Measurements from ENCODE around the gene TSC22D3. TPM values are rescaled to one million over a fixed set of nuclear protein-coding genes. Genes with fewer than 3 reads are reported as not detected.
A peak's percentile ranks its signal among the peaks of the same experiment; 100 is the strongest.

TSC22D3 gene
- total and polyA plus RNA-seq, 4 donors, result 117 to 447 (median 303) TPM

DNA sequence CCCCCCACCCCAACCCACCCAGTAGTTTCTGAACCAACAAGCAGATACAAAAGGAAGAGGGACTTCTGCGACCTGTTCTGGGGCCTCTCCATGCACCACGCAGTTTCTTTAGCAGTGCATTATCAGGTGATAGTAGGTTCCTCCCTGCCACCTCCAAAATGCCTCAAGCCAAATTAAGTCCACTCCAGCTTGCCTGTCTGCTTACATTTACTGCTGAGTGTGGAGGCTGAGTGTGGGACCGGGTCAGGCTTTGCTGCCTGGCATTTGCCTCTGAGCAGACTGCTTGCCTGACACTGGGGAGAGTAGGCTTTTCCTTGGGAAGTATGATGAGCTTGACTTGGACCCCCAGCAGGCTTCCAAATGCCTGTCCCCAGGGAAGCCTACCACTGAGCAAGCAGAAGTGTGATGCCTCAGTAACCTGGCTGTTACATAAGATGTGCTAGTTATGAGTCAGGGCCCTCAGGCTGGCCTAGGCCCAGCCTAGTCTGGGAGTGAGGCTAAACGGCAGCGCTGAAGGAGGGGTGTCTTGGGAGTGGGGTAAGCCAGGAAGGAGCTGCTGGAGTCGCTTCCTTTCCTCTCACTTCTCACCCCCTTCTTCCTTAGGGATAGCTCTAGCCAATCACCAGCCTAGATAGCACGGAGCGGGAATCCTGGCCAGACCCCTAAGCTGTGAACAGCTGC lies 9.0 kb downstream of the TSC22D3 start:
- Histone ChIP-seq H3K9ac (ENCODE audit: insufficient read depth in 1 of 2, low read length in 2 of 2) (no peak overlapping the region), H3K27me3 (ENCODE audit: control insufficient read depth in 3 of 3, insufficient read depth in 3 of 3, low read length in 2 of 3) (peaks cover 0 to 35% (median 13%) of the 10 kb centered on the region in 3 donors), H3K27ac (ENCODE audit: low read depth in 1 of 2, low read length in 1 of 2) (no peak overlapping the region), H3K36me3 (ENCODE audit: control insufficient read depth in 4 of 4, insufficient read depth in 4 of 4, low read length in 4 of 4) (no peaks in the 10 kb centered on the region), H3K4me1 (ENCODE audit: control insufficient read depth in 5 of 5, insufficient read depth in 5 of 5, low read length in 5 of 5) (peaks cover 1 to 5% (median 4%) of the 10 kb centered on the region in 5 donors), H3K9me3 (ENCODE audit: control insufficient read depth in 4 of 4, insufficient read depth in 3 of 4, low read length in 3 of 4) (no peaks in the 10 kb centered on the region), H3K4me3 (no peak overlapping the region)
- 69 to 97% methylated on average over 8 of the region's 8 CpGs for WGBS, 2 donors
- DNase-seq (peak; percentile 65 to 91 (median 79)), ATAC-seq (ENCODE audit: insufficient read depth, low FRiP score) (peak; percentile 54)
- TF ChIP-seq, protein P1, sequence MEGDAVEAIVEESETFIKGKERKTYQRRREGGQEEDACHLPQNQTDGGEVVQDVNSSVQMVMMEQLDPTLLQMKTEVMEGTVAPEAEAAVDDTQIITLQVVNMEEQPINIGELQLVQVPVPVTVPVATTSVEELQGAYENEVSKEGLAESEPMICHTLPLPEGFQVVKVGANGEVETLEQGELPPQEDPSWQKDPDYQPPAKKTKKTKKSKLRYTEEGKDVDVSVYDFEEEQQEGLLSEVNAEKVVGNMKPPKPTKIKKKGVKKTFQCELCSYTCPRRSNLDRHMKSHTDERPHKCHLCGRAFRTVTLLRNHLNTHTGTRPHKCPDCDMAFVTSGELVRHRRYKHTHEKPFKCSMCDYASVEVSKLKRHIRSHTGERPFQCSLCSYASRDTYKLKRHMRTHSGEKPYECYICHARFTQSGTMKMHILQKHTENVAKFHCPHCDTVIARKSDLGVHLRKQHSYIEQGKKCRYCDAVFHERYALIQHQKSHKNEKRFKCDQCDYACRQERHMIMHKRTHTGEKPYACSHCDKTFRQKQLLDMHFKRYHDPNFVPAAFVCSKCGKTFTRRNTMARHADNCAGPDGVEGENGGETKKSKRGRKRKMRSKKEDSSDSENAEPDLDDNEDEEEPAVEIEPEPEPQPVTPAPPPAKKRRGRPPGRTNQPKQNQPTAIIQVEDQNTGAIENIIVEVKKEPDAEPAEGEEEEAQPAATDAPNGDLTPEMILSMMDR (IDR thresholded peaks at IDR 0.05; ENCODE audit: control extremely low read depth, extremely low read depth), result no peak

DNA sequence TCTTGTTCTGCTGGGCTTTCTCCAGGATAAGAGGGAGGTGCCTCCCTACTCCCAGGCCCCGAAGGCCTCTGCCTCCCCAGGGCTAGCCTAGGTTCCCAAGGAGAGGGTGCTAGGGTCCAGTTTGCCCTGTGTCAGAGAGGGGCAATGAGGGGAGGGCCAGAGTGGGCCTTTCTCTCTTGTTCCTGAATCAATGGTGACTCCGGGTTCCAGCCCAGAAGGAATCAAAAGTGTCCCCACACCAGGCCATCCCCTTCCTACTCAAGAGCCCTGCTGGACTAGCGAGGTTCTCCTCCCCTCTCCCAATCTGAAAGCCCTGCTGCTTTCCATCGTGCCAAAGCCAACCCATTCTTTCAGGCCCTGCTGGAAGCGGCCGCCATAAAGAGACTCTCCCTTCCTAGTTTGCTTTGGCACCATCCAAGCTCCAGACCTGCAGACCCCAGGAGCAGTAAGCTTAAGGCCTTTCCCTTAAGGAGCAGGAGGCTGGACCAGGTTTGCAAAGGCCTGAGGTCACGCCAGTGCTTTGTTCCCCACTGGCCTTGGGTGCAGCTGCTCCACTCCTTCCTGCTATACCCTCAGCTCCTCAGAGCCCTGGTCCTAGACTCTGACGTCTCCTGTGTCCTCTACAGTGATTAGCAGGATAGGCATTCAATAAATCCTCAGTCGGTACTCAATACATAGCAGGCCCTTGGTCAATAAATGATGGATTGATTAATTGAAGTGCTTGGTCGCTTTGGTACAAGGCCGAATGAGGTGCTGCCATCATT lies 10.6 kb downstream of the TSC22D3 start:
- TF ChIP-seq, protein P1 (IDR thresholded peaks at IDR 0.05; ENCODE audit: control extremely low read depth, extremely low read depth), result no peak
- H3K27me3 ChIP-seq (ENCODE audit: control insufficient read depth in 3 of 3, insufficient read depth in 3 of 3, low read length in 2 of 3), result peaks cover 0 to 37% (median 16%) of the 10 kb centered on the region in 3 donors
- H3K9ac ChIP-seq (ENCODE audit: insufficient read depth in 1 of 2, low read length in 2 of 2), result no peak overlapping the region
- H3K4me3 ChIP-seq, result no peak overlapping the region
- ATAC-seq (ENCODE audit: insufficient read depth, low FRiP score) (no peak), DNase-seq (no peak)
- no peaks in the 10 kb centered on the region for H3K36me3 ChIP-seq (ENCODE audit: control insufficient read depth in 4 of 4, insufficient read depth in 4 of 4, low read length in 4 of 4)
- H3K9me3 ChIP-seq (ENCODE audit: control insufficient read depth in 4 of 4, insufficient read depth in 3 of 4, low read length in 3 of 4), result no peaks in the 10 kb centered on the region
- peaks cover 1 to 6% (median 4%) of the 10 kb centered on the region in 5 donors for H3K4me1 ChIP-seq (ENCODE audit: control insufficient read depth in 5 of 5, insufficient read depth in 5 of 5, low read length in 5 of 5)
- 81 to 97% methylated on average over 11 of the region's 11 CpGs for WGBS, 2 donors
- H3K27ac ChIP-seq (ENCODE audit: low read depth in 1 of 2, low read length in 1 of 2), result no peak overlapping the region

DNA sequence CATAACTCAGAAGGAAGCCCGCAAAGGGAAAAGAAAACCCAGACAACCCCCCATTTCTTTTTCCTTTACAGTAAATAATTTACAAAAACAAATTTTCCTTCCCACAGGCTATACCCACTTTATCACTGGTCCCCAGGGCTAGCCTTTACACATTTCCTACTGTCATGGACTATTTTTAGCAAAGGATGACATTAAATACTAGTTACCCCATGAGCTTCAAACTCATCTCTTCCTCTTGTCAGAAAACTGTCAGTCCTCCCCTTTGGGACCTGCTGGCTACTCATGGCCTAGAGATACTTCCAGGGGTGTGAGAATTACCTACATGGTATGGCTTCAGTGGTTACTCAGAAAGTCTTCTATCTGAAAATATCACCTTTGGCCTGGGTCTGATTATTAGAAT lies 11.9 kb downstream of the TSC22D3 start:
- 76 to 100% methylated on average over 1 of the region's 1 CpG for WGBS, 2 donors
- TF ChIP-seq, protein P1 (IDR thresholded peaks at IDR 0.05; ENCODE audit: control extremely low read depth, extremely low read depth), result no peak
- no peak for ATAC-seq (ENCODE audit: insufficient read depth, low FRiP score)

More for the DNA sequence above, 11.9 kb downstream of the TSC22D3 start:
- Histone ChIP-seq H3K27ac (ENCODE audit: low read depth in 1 of 2, low read length in 1 of 2) (no peak overlapping the region), H3K36me3 (ENCODE audit: control insufficient read depth in 4 of 4, insufficient read depth in 4 of 4, low read length in 4 of 4) (no peaks in the 10 kb centered on the region), H3K9ac (ENCODE audit: insufficient read depth in 1 of 2, low read length in 2 of 2) (no peak overlapping the region), H3K4me3 (no peak overlapping the region), H3K4me1 (ENCODE audit: control insufficient read depth in 5 of 5, insufficient read depth in 5 of 5, low read length in 5 of 5) (peaks cover 1 to 6% (median 4%) of the 10 kb centered on the region in 5 donors), H3K27me3 (ENCODE audit: control insufficient read depth in 3 of 3, insufficient read depth in 3 of 3, low read length in 2 of 3) (peaks cover 0 to 38% (median 15%) of the 10 kb centered on the region in 3 donors), H3K9me3 (ENCODE audit: control insufficient read depth in 4 of 4, insufficient read depth in 3 of 4, low read length in 3 of 4) (no peaks in the 10 kb centered on the region)
- no peak for DNase-seq
